ENCODE data around the gene MAP3K4.
A peak's percentile ranks its signal among the peaks of the same experiment; 100 is the strongest.

The MAP3K4 gene

GRCh38 chr6:161008245-161008644 is 16.7 kb downstream of the MAP3K4 start:
- DNase-seq (ENCODE audit: low spot score), result no peak

- no peak for DNase-seq (ENCODE audit: low spot score)
These were observed 18.4 kb downstream of the MAP3K4 start for GRCh38 chr6:161009991-161010390.

- no peak for DNase-seq (ENCODE audit: low spot score)
These were observed 18.8 kb downstream of the MAP3K4 start for GRCh38 chr6:161010418-161010817.

- DNase-seq (ENCODE audit: low spot score), result no peak
These were observed 20.2 kb downstream of the MAP3K4 start for GRCh38 chr6:161011492-161012480.

GRCh38 chr6:161013695-161014094 is 22.1 kb downstream of the MAP3K4 start:
- no peak for DNase-seq (ENCODE audit: low spot score)

GRCh38 chr6:161017766-161018564 is 26.4 kb downstream of the MAP3K4 start:
- no peak for DNase-seq (ENCODE audit: low spot score)

- DNase-seq (ENCODE audit: low spot score), result no peak
These were observed 27.8 kb downstream of the MAP3K4 start for GRCh38 chr6:161019324-161019839.

- no peak for DNase-seq (ENCODE audit: low spot score)
These were observed 30.0 kb downstream of the MAP3K4 start for GRCh38 chr6:161021543-161021942.

GRCh38 chr6:161021998-161022743 is 30.6 kb downstream of the MAP3K4 start:
- DNase-seq (ENCODE audit: low spot score), result no peak

GRCh38 chr6:161023316-161023715 is 31.7 kb downstream of the MAP3K4 start:
- DNase-seq (ENCODE audit: low spot score), result no peak

GRCh38 chr6:161024364-161024920 is 32.9 kb downstream of the MAP3K4 start:
- DNase-seq (ENCODE audit: low spot score), result no peak

GRCh38 chr6:161027385-161027784 is 35.8 kb downstream of the MAP3K4 start:
- DNase-seq (ENCODE audit: low spot score), result no peak

GRCh38 chr6:161029195-161029809 is 37.7 kb downstream of the MAP3K4 start:
- DNase-seq (ENCODE audit: low spot score), result no peak

- peak; percentile 62 for DNase-seq (ENCODE audit: low spot score)
These were observed 40.3 kb downstream of the MAP3K4 start for GRCh38 chr6:161031721-161032495.

- DNase-seq (ENCODE audit: low spot score), result no peak
These were observed 42.1 kb downstream of the MAP3K4 start for GRCh38 chr6:161033667-161034066.

GRCh38 chr6:161035182-161035980 is 43.8 kb downstream of the MAP3K4 start:
- no peak for DNase-seq (ENCODE audit: low spot score)

- no peak for DNase-seq (ENCODE audit: low spot score)
These were observed 44.4 kb downstream of the MAP3K4 start for GRCh38 chr6:161035981-161036263.

- no peak for DNase-seq (ENCODE audit: low spot score)
These were observed 46.3 kb downstream of the MAP3K4 start for GRCh38 chr6:161037873-161038228.

GRCh38 chr6:161038229-161039031 is 46.9 kb downstream of the MAP3K4 start:
- DNase-seq (ENCODE audit: low spot score), result peak; percentile 81

All from COLO829 (cell line).